ENCODE measurements around the gene EXOSC7. TPM values are rescaled to one million over a fixed set of nuclear protein-coding genes. Genes with fewer than 3 reads are reported as not detected.
A peak's percentile ranks its signal among the peaks of the same experiment; 100 is the strongest.

The EXOSC7 gene
- total and polyA plus RNA-seq, 7 donors, result 16.2 to 44.3 (median 30.3) TPM

- Histone ChIP-seq H3K27me3 (no peaks in the 10 kb centered on the region), H3K9me3 (no peaks in the 10 kb centered on the region), H3K4me1 (peaks cover 0 to 14% (median 8%) of the 10 kb centered on the region in 4 donors), H3K4me3 (no peak overlapping the region), H3K36me3 (peaks cover 0 to 5% (median 0%) of the 10 kb centered on the region in 4 donors), H3K27ac (no peak overlapping the region)
- no peak for DNase-seq
- WGBS, 2 donors, result 58 to 84% methylated on average over 5 of the region's 5 CpGs
- intact Hi-C loops (cut with DNase I), result no loop called here
- TF ChIP-seq CTCF (IDR thresholded peaks at IDR 0.05), result no peak
- no peak for TF ChIP-seq POLR2AphosphoS5 (IDR thresholded peaks at IDR 0.05)
- no peak for TF ChIP-seq POLR2A (IDR thresholded peaks at IDR 0.05)
- TF ChIP-seq EP300 (IDR thresholded peaks at IDR 0.05), result no peak
These were observed 41.8 kb downstream of the EXOSC7 start for GRCh38 chr3:45017821-45018220.

GRCh38 chr3:45020534-45020933 lies 44.5 kb downstream of the EXOSC7 start:
- TF ChIP-seq EP300 (IDR thresholded peaks at IDR 0.05) (no peak), POLR2AphosphoS5 (IDR thresholded peaks at IDR 0.05) (no peak), POLR2A (IDR thresholded peaks at IDR 0.05) (no peak), CTCF (IDR thresholded peaks at IDR 0.05) (no peak)
- H3K4me1 ChIP-seq, result peaks cover 0 to 25% (median 14%) of the 10 kb centered on the region in 4 donors
- intact Hi-C loops (cut with DNase I), result no loop called here
- no peak overlapping the region for H3K27ac ChIP-seq
- H3K27me3 ChIP-seq, result no peaks in the 10 kb centered on the region
- no peaks in the 10 kb centered on the region for H3K9me3 ChIP-seq
- WGBS, 2 donors, result 67 to 85% methylated on average over 8 of the region's 8 CpGs
- H3K4me3 ChIP-seq, result no peak overlapping the region
- no peak for DNase-seq
- no peaks in the 10 kb centered on the region for H3K36me3 ChIP-seq

- no peaks in the 10 kb centered on the region for H3K27me3 ChIP-seq
- H3K4me1 ChIP-seq, result peaks cover 0 to 36% (median 25%) of the 10 kb centered on the region in 4 donors
- no peaks in the 10 kb centered on the region for H3K36me3 ChIP-seq
- intact Hi-C loops (cut with DNase I), result no loop called here
- WGBS, 2 donors, result 73 to 75% methylated on average over 12 of the region's 12 CpGs
- no peak overlapping the region for H3K4me3 ChIP-seq
- peak overlapping the region in 1 of 4 donors; percentile 36 for H3K27ac ChIP-seq
- H3K9me3 ChIP-seq, result no peaks in the 10 kb centered on the region
- TF ChIP-seq POLR2AphosphoS5 (IDR thresholded peaks at IDR 0.05) (peak in 1 of 4 donors; percentile 14), CTCF (IDR thresholded peaks at IDR 0.05) (no peak)
- peak; percentile 81 for DNase-seq
These were observed 45.7 kb downstream of the EXOSC7 start for GRCh38 chr3:45021524-45022297.

- Histone ChIP-seq H3K4me1 (peaks cover 0 to 51% (median 31%) of the 10 kb centered on the region in 4 donors), H3K9me3 (no peaks in the 10 kb centered on the region), H3K27me3 (no peaks in the 10 kb centered on the region), H3K36me3 (no peaks in the 10 kb centered on the region), H3K4me3 (no peak overlapping the region), H3K27ac (no peak overlapping the region)
- 40 to 68% methylated on average over 3 of the region's 3 CpGs for WGBS, 2 donors
- no peak for DNase-seq
- no peak for TF ChIP-seq POLR2AphosphoS5 (IDR thresholded peaks at IDR 0.05)
- intact Hi-C loops (cut with DNase I), result no loop called here
These were observed 47.6 kb downstream of the EXOSC7 start for GRCh38 chr3:45023675-45024074.

- Histone ChIP-seq H3K9me3 (no peaks in the 10 kb centered on the region), H3K36me3 (no peaks in the 10 kb centered on the region), H3K27me3 (no peaks in the 10 kb centered on the region), H3K4me3 (no peak overlapping the region), H3K4me1 (peaks cover 0 to 62% (median 32%) of the 10 kb centered on the region in 4 donors), H3K27ac (peak overlapping the region; percentile 5 to 78 (median 66))
- TF ChIP-seq POLR2A (IDR thresholded peaks at IDR 0.05), result no peak
- peak in 1 of 4 donors; percentile 17 for TF ChIP-seq POLR2AphosphoS5 (IDR thresholded peaks at IDR 0.05)
- intact Hi-C loops (cut with DNase I), result no loop called here
- no peak for DNase-seq
- 70 to 81% methylated on average over 6 of the region's 6 CpGs for WGBS, 2 donors
These were observed 48.7 kb downstream of the EXOSC7 start for GRCh38 chr3:45024542-45025255.
